NCI-H2107 treated with DMSO at 0.1 percent for 48 hours (cell line): ENCODE measurements around the gene SYNJ2.

Experiments
- DNase-seq: peaks from one replicate; lab custom pipeline; 2025; ENCODE audit not compliant: unreplicated experiment; lab: John Stamatoyannopoulos, UW

SYNJ2 gene

DNA sequence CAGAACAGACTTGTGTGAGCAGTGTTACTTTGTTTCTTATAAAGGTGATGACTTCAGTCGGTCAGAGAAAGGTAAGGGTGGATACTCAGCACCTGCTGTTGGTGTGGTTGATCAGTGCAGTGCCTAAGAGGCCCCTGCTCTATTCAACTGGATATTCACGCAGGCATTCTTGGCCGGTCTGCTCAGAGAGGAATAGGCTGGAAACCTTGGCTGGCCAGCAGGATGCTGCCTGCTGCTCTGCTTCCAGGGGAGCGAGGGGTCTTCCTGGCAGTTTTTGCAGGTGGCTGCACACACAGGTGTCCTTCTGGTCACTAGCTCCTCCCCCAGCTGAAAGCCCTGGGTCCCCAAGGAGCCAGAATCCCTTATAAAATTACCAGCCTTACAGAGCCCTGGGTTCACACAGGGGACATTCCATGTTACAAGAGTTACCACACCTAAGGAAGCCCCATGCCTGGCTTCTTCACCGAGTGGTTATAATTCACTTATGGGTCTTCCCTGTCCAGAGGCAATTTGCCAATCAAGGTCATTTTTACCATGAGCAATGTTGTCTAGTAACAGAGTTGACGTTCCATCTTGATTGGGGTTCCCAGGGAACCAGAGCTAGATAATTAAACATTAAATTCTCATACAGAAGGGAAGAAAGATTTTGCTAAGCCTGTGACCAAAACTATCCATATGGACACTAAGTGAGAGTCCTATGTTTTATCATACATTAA lies 16.4 kb downstream of the SYNJ2 start:
- no peak for DNase-seq

DNA sequence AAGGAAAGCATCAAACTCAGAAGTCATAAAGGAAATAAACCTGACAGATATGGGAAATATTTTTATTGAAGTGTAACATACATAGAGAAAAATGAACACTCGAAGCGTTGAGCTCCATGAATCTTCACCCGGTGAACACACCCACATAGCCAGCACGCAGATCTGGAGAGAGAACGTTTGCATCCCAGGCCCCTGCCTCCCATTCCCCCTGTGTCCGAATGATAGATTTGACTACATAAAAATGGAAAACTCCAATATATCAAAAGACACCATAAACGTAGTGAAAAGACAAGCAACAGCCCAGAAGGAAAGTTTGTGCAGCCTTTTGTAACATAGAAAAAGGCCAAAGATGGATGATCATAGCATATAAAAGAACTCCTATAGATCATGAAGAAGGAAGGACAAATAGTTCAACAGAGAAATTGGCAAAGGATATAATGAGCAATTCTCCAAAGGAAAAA lies 17.1 kb downstream of the SYNJ2 start:
- DNase-seq = no peak

DNA sequence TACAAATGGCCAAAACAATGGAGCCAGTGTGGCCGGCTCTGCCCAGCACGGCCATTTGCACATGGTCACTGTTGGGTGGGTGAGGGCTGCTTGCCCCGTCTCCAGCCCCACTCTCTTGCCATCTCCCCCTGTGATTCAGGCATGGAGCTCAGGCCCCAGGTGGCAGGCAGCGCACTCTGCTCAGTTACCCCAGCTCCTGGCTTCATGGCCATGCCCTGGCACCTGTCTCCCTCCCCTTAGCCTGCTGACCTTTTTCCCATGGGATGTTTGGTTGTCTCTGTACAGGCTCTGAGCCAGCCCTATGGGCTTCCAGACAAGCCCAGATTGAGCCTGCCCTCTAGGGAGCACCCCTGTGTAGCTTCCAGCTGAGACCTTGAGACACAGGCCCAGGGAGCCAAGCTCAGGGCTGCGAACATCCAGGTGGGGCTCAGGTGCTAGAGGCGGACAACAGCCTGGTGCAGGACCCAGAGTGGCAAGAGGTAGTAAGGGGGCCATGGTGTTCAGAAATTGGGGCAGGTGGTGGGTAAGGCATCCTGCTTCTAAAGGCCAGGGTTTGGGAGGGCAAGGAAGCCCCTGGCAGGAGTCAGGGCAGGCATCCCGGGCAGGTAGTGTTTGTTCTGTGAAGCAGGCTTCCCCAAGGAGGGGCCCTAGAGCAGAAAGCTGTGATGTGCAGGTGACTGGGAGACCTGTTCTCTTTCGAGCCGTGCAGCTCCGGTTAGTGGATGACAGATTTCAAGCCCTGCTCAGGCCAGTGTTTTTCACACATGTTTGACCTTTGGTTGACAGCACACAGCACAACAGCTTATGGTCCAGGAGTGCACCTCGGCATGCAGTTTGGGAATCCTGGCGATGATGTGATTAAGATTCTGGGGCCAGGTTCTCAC lies 17.7 kb downstream of the SYNJ2 start:
- DNase-seq = peak; percentile 62

DNA sequence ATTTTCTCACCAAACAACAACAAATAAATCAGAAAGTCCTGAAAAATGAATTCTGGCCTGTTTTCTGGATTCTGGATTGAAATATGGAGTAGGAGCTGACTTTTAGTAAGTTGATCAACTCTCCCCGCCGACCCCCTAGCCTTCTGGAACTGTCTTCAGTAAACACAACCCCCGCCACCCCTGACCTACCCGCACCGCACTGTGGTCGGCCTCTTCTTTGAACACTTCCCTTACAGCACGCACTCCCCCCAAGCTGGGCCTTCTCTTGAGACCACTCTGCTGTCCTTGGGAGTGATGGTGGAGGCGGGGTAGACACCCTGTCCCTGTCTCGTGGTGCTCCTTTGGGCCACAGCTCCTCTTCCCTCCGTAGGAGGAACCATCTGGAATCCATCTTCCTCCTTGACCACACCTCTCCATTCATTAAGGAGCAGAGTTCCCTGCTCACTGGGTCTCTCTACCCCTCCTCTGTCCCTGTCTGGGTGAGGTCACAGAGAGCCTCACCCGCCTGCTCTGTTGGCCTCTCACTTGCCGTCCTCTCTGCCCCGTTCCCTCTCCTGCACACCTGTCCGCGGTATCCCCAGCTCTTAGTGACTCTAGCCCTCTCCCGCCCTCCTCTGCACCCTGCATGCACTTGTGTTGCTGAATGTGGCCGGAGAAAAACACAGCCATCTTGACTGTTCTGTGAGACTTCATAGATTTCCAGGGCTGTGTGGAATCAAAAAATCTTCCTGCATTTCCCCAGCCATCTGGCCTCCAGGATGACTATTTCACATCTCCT lies 19.1 kb downstream of the SYNJ2 start:
- DNase-seq = no peak

DNA sequence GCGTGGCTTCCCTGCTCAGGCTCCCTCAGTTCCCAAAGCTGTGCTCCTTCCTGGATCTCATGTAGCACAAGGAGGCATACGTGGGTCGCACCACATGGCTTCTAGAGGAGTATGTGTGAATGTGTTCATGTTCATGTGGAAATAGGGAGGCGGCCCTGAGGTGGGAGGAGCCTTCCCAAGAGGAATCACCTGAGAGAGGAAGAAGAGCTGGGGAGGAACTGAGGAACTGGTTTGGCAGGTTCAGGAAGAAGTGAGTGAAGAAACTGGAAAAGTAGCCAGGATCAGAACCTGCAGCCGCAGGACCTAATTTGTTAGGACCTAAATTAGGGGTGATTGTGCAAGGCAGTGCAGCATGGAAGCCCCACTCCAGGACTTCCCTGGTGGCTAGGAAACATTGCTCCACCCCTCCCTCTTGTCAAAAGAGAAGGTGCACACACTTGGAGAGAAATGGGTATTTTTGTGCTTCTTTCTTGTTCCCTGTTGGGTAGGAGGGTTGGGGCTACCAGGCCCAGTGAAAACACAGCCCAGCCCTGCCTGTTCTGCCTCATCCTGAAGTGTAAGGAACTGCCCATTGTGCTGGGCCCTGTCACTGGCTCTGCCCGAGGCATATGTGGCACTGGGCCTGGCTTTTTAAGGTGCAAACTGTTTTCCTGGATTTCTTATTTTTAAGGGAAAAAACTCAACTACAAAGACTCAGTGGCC lies 20.7 kb downstream of the SYNJ2 start:
- no peak for DNase-seq

DNA sequence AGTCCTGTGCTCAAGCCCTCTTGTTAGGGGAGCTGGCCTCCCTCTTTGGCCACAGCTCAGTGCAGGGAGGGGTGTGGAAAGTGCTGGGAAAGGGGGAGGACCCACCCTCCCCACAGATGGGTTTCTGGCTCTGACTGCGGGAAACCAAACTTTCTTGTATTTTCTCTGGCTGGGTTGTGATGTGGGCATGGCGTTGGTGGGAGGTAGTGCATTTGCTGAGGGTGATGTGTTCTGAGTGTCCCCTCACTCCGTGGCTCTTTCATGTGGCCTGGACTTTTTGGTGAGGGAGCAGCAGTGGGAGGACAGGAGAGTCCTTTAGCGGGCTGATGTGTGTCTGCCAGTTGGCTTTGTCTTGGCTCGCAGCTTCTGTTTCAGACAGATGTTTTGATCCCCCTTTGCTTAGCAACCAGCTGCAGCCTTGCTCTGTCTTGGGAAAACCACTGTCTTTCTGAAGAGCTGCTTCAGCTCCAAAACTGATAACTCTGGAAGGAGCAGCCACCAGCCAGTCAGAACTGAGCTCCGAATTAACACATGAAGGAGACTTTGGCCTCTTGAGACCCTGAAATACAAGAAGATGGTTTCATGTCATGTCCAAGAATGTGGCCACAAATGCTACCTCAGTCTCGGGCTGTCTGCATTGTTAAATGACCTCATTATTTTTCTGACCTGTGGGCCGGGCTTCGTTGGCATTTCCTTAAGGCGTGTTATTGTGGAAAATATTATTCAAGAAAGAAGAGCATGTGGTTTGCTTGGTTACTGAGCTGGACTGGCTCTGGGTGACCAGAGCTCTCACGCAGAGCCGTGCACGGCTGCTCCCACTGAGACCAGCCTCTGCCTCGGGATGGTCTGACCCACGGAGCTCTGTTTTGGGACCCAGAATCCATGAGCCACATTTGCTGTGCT lies 21.5 kb downstream of the SYNJ2 start:
- no peak for DNase-seq

DNA sequence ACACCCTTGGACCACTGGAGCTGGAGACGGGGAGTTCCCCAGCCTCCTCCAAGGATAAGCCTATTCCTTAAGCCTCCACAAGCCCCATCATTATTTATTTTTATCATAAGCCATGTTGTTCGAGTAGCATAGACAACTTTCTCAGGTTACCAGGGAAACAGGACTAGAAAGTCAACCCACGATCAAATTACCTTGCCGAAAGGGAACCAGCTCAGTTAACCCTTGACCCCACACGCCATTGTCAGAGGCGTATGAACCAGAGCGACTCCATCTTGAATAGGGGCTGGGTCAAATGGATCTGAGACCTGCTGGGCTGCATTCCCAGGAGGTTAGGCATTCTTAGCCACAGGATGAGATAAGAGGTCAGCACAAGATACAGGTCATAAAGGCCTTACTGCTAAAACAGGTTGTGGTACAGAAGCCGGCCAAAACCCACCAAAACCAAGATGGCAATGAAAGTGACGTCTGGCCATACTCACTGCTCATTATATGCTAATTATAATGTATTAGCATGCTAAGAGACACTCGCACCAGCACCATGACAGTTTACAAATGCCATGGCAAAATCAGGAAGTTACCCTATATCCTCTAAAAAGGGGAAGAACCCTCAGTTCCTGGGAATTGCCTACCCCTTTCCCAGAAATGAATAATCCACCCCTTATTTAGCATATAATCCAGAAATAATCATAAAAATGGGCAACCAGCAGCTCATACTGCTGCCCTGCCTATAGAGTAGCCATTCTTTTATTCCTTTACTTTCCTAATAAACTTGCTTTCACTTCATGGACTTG lies 22.4 kb downstream of the SYNJ2 start:
- DNase-seq = no peak

DNA sequence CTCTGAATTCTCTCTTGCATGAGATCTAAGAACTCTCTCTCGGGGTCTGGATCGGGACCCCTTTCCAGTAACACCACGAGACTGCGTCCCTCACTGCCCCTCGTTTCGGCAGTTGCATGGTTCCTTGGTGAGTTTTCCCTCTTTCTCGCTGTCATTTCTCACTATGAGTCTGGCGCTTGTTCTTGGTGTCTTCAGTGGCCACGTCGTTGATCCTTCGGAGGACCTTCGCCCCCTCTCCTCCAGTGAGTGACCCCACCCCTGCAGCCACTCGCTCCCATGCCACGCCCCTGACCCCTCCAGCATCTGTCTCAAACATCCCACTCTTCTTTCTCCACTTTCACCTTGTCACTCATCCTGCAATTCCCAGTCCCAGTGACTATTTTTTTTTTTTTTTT lies 23.0 kb downstream of the SYNJ2 start:
- no peak for DNase-seq

DNA sequence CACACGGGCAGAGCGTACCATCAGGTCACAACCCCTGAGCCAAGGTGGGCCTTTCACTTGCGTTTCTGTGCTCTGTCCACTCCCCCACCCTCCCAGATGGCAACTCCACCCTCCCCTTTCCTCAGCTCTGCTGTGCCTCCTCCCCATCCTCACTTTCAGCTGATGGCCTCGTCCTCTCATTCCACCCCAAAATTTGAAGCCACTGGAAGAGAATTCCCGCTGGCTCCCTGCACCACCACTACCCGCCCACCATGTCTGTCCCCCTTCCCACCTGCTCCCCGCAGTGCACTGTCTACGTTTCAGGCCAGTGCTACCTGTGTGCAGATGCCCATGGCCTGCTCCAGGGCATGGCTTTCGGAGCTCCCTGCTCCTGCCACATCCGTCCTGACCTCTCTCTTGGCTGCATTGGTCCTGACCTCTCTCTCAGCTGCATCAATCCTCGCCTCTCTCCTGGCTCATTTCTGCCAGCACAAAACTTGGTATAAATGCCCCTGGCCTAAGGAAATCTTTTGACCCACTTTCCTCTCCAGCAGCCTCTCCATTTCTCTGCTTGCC lies 24.0 kb downstream of the SYNJ2 start:
- DNase-seq = no peak

DNA sequence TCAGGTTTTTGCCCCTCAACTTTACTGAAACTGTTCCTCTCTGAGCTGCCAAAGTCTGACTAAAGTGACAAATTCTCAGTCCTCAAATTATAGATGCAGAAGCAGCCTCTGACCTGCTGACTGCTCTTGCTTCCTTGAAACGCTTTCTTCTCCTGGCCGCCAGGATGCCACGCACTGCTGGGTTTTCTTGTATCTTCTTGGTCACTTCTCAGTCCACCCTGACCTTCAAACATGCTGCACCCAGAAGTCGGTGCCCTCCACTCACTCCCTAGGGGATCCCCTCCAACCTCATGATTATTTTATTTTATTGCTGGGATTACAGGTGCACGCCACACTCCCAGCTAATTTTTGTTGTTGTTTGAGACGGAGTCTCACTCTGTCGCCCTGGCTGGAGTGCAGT lies 24.7 kb downstream of the SYNJ2 start:
- DNase-seq = no peak

DNA sequence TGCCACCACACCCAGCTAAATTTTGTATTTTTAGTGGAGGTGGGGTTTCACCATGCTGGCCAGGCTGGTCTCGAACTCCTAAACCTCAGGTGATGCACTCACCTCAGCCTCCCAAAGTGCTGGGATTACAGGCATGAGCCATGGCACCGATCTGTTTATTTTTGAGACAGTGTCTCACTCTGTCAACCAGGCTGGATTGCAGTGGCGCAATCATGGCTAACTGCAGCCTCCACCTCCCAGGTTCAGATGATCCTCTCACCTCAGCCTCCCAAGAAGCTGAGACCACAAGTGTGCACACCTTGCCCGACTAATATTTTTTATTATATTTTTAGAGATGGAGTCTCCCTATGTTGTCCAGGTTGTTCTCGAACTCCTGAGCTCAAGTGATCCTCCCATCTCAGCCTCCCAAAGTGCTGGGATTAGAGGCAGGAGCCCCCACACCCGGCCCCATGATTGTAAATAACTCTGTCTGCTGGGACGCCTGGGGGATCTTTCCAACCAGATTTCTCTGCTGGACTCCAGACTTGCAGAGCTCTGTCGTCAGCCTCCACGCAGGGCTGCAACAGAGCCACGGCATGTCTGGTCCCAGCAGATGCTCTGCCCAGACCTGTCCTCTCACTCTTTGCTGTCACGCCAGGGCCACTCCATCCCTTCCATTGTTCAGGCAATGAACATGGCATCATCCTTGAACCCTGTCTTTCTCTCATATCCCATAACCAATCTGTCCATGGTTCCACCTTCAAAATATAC lies 25.3 kb downstream of the SYNJ2 start:
- no peak for DNase-seq

DNA sequence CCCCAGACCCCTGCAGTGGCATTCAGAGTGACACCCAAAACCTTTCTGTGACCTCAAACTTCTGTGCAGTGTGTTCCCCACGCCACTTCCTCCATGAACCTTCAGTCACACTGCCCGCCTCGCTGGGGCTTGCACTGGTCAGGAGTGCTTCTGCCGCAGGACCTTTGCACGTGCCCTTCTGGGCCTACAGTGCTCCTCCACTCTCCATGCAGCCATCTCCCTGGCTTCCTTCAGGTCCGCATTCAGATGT lies 27.1 kb downstream of the SYNJ2 start:
- no peak for DNase-seq

DNA sequence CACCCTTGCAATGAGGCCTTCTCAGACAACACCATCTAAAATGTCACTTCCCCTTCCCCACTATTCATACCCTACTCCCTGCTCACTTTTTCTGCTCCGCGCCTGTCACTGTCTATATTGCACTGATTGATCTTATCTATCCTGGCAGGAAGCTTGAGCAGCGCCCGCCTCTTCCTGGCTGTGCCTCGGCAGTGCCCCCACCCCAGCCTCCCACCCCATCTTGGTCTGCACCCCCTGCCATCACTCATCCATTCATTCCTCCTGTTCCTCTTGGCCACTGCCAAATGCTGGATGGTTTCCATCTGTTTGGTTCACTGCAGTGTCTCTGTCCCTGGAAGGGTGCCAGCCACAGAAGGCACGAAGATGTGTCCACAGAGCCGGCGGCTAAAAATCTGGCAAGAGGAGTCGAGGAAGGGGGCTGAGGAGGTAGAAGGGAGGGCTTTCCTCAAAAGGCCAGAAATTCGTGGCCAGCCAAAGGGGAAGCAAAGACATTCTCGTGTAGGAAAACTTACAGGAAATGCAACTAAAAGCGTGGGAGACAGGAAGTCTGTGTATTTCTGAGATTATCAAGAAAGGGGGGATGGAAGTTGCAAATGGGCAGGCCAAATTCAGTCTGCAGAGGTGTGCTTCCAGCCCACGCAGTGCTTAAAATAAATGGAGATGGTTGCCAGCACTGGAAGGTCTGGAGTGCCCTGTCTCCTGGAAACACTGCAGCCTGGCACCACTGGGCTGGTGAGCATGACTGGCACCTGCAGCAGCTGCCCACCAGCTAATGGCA lies 27.6 kb downstream of the SYNJ2 start:
- no peak for DNase-seq

DNA sequence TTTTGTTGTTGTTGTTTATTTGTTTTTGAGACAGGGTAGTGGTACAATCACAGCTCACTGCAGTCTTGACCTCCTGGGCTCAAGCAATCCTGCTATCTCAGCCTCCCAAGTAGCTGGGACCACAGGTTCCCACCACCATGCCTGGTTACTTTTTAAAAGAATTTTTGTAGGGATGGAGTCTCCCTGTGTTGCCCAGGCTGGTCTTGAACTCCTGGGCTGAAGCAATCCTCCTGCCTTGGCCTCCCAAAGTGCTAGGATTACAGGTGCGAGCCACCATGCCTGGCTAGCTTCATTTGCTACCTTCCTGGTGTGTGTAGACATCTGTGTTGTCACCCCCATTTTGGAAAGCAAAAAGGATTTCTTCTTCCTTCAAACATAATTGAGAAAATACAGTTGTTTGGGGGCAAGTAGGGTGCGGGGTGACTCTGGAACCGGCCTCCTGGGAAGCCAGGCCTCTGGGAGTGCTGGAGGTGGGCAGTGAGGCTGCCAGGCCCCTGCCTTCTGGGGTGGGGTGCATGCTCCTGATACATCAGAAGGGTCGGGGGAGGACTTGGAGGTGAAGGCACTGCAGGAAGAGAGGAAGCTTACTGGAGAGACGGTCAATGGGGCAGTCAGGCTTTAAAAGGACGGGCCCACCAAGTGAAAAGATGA lies 28.4 kb downstream of the SYNJ2 start:
- DNase-seq = no peak

DNA sequence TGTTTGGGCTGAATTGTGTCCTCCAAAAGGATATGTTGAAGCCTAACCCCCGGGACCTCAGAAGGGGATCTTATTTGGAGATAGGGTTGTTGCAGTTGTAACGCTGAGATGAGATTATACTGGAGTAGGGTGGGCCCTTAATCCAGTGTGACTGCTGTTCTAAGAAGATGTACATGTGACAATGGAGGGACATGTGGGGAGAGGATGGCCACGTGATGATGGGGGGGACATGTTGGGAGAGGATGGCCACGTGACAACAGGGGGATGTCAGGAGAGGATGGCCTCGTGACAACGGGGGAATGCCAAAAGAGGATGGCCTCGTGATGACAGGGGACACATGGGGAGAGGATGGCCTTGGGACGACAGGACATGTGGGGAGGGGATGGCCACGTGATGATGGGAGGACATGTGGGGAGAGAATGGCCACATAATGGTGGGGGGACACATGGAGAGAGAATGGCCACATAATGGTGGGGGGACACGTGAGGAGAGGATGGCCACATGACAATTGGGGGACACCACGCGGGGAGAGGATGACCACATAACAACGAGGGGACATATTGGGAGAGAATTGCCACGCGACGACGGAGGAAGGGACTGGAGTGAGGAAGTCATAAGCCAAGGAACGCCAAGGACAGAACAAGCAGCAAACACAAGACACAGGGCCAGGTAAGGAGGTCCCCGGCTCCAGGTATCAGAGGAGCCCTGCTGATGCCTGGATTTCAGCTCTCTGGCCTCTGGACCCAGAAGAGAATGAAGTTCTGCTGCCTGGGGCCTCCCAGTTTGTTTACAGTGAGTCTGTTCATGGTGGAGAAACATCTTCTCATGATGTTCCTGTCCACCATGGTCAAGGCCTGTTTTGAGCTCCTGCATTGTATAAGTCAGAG lies 29.2 kb downstream of the SYNJ2 start:
- DNase-seq = no peak

DNA sequence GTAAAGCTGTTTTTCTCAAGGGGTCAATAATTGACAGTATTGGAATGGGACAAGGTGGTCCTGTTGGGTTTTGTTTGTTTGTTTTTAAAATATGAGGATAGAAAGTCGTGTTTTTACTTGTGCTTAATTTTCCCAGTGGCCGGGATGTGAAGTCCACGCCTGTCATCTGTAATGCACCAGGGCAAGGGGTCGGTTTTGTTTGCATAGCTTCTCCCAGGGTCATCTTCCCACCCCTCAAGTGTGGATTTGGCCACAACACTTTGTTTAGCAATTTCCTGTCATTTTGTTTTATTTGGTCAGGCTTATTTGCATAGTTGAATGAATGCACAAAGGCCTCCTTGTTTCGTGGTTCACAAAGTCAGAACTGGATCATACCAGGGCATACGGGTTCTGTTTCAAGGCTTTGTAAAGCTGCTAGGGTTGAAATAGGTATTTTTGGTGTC lies 29.8 kb downstream of the SYNJ2 start:
- no peak for DNase-seq
